GM23338 (cell line): ENCODE measurements around the gene STARD8. TPM values are rescaled to one million over a fixed set of nuclear protein-coding genes. Genes with fewer than 3 reads are reported as not detected.

ENCODE experiments used
- ATAC-seq: fragments of 200-7000 bp; cut with Tn5 transposase; 3 replicates; pipeline ENCODE4 v1.9.1; 2020
- DNase-seq: peaks from one replicate; pipeline ENCODE4 v3.0.0-alpha.2; 2015; ENCODE audit warnings: low spot score
- H2AFZ ChIP-seq: fragments of 200-600 bp; sonication (generic); 2 replicates; pipeline ENCODE4 v1.8.0; 2016; ENCODE audit warnings: antibody characterized with exemption, mild to moderate bottlenecking, moderate library complexity
- H3F3A ChIP-seq: fragments of 200-600 bp; sonication (generic); replicated peaks from 2 replicates; pipeline ENCODE4 v1.8.0; 2017; ENCODE audit warnings: antibody characterized with exemption, mixed run types, low read depth
- H3K27ac ChIP-seq: fragments of 200-600 bp; sonication (generic); 2 replicates; pipeline ENCODE4 v1.6.1; 2016; ENCODE audit warnings: low read depth
- H3K27me3 ChIP-seq: fragments of 200-600 bp; sonication (generic); 2 replicates; pipeline ENCODE4 v1.8.0; 2016; ENCODE audit warnings: mild to moderate bottlenecking, mixed run types, moderate library complexity; ENCODE audit not compliant: insufficient read depth
- H3K36me3 ChIP-seq: fragments of 200-600 bp; sonication (generic); 2 replicates; pipeline ENCODE4 v1.8.0; 2016; ENCODE audit warnings: mild to moderate bottlenecking; ENCODE audit not compliant: insufficient read depth
- H3K4me1 ChIP-seq: fragments of 200-600 bp; sonication (generic); 2 replicates; pipeline ENCODE4 v1.8.0; 2016; ENCODE audit warnings: mild to moderate bottlenecking, moderate library complexity; ENCODE audit not compliant: insufficient read depth
- H3K4me2 ChIP-seq: fragments of 200-600 bp; sonication (generic); 2 replicates; pipeline ENCODE4 v1.7.1; 2017; ENCODE audit warnings: mixed run types
- H3K4me3 ChIP-seq: fragments of 200-600 bp; sonication (generic); 2 replicates; pipeline ENCODE4 v1.6.1; 2016; ENCODE audit warnings: mixed run types
- H3K79me2 ChIP-seq: fragments of 200-600 bp; sonication (generic); replicated peaks from 2 replicates; pipeline ENCODE4 v1.8.0; 2017; ENCODE audit warnings: mild to moderate bottlenecking; ENCODE audit not compliant: insufficient read depth
- H3K9me2 ChIP-seq: fragments of 200-600 bp; sonication (generic); 2 replicates; pipeline ENCODE4 v1.8.0; 2017; ENCODE audit not compliant: insufficient read depth
- H4K20me1 ChIP-seq: fragments of 200-600 bp; sonication (generic); replicated peaks from 2 replicates; pipeline ENCODE4 v1.8.0; 2017; ENCODE audit warnings: mild to moderate bottlenecking; ENCODE audit not compliant: insufficient read depth
- H3K27ac Mint-ChIP-seq: 2 replicates; pipeline ENCODE4 v1.8.0; 2020; ENCODE audit warnings: inconsistent platforms, mild to moderate bottlenecking, moderate library complexity, mixed read lengths
- H3K27me3 Mint-ChIP-seq: 3 replicates; pipeline ENCODE4 v1.8.0; 2022; ENCODE audit warnings: low read depth, mild to moderate bottlenecking, moderate library complexity, mixed read lengths, inconsistent platforms; ENCODE audit not compliant: insufficient read depth, poor library complexity
- H3K36me3 Mint-ChIP-seq: 3 replicates; pipeline ENCODE4 v1.8.0; 2021; ENCODE audit warnings: low read depth, mild to moderate bottlenecking, inconsistent platforms, moderate library complexity, mixed read lengths
- H3K4me1 Mint-ChIP-seq: 3 replicates; pipeline ENCODE4 v1.8.0; 2020; ENCODE audit warnings: mild to moderate bottlenecking, inconsistent platforms, mixed read lengths
- H3K4me3 Mint-ChIP-seq: 3 replicates; pipeline ENCODE4 v1.8.0; 2021; ENCODE audit warnings: moderate library complexity, mild to moderate bottlenecking, inconsistent platforms, mixed read lengths
- H3K9me3 Mint-ChIP-seq: 3 replicates; pipeline ENCODE4 v1.8.0; 2020; ENCODE audit warnings: moderate library complexity, mild to moderate bottlenecking, inconsistent platforms, mixed read lengths
- CTCF ChIP-seq, 2 experiments: fragments of 200-600 bp in 1 of 2; sonication (generic) in 1 of 2; conservative IDR thresholded peaks; 2 replicates each; pipeline versions ENCODE4 v1.5.1 to v1.6.1; 2016 to 2017; ENCODE audit warnings: antibody characterized with exemption in 2 of 2, low read depth in 2 of 2, mild to moderate bottlenecking in 2 of 2, moderate library complexity in 1 of 2
- ETS1 ChIP-seq: IDR thresholded peaks from 2 replicates; pipeline ENCODE4 v1.6.1; 2016; ENCODE audit warnings: antibody characterized with exemption
- EZH2 ChIP-seq: fragments of 200-600 bp; sonication (generic); IDR thresholded peaks from one replicate; pipeline ENCODE4 v1.8.0; 2017; ENCODE audit warnings: antibody characterized with exemption, mild to moderate bottlenecking, low read depth; ENCODE audit not compliant: unreplicated experiment
- EZH2phosphoT487 ChIP-seq: fragments of 200-600 bp; sonication (generic); IDR thresholded peaks from one replicate; pipeline ENCODE4 v1.8.1; 2018; ENCODE audit warnings: antibody characterized with exemption; ENCODE audit not compliant: unreplicated experiment
- JUNB ChIP-seq: IDR thresholded peaks from one replicate; pipeline ENCODE4 v1.6.1; 2016; ENCODE audit warnings: antibody characterized with exemption; ENCODE audit not compliant: unreplicated experiment
- NANOG ChIP-seq: IDR thresholded peaks from 2 replicates; pipeline ENCODE4 v1.6.1; 2016; ENCODE audit warnings: antibody characterized with exemption, borderline replicate concordance
- REST ChIP-seq: IDR thresholded peaks from one replicate; pipeline ENCODE4 v1.6.1; 2018; ENCODE audit warnings: antibody characterized with exemption; ENCODE audit not compliant: unreplicated experiment
- ZNF331 ChIP-seq: fragments of 250-450 bp; sonication (Bioruptor Pico); IDR thresholded peaks from 2 replicates; pipeline ENCODE4 v1.5.0; 2020; ENCODE audit warnings: low read depth, mild to moderate bottlenecking, moderate library complexity
- ZNF462 ChIP-seq: fragments of 250-450 bp; sonication (Bioruptor Pico); IDR thresholded peaks from 2 replicates; pipeline ENCODE4 v1.5.0; 2020; ENCODE audit warnings: mild to moderate bottlenecking, moderate library complexity
- polyA plus RNA-seq: library from polyadenylated mRNA; unstranded; fragments of >200 nt; fragmentation: Nextera tagmentation; extraction: Ambion mirVana; gene quantifications from 2 replicates; pipeline ENCODE4 v1.2.1, GENCODE V29; 2016
- total RNA-seq: library from RNA; depleted of rRNA; stranded (reverse); fragments of >200 nt; shearing (Covaris generic); gene quantifications from 2 replicates; pipeline ENCODE4 v1.2.3, GENCODE V29; 2014

Gene STARD8
- total and polyA plus RNA-seq, 2 experiments from 2014 or later, result 0.74 to 5.6 TPM

- Histone ChIP-seq H3K36me3 (no peaks in the 10 kb centered on the region), H4K20me1 (no peaks in the 10 kb centered on the region), H2AFZ (no peak overlapping the region), H3K9me2 (no peaks in the 10 kb centered on the region), H3K4me1 (no peaks in the 10 kb centered on the region; the same call in 1 of the 2 replicates), H3F3A (no peaks in the 10 kb centered on the region), H3K4me2 (no peak overlapping the region), H3K79me2 (no peaks in the 10 kb centered on the region), H3K27me3 (no peaks in the 10 kb centered on the region), H3K4me3 (no peak overlapping the region), H3K27ac (no peak overlapping the region)
- no peak for ATAC-seq
- H3K4me3 Mint-ChIP-seq, result no peak overlapping the region
- H3K27me3 Mint-ChIP-seq, result peaks cover 8% of the 10 kb centered on the region
- H3K36me3 Mint-ChIP-seq, result no peaks in the 10 kb centered on the region
- peaks cover 12% of the 10 kb centered on the region for H3K4me1 Mint-ChIP-seq
- H3K27ac Mint-ChIP-seq, result no peak overlapping the region
- no peaks in the 10 kb centered on the region; the same call in 2 of the 3 replicates for H3K9me3 Mint-ChIP-seq
- DNase-seq, result no peak
- TF ChIP-seq ZNF331 (CRISPR knock-in tag) (no peak), ZNF462 (CRISPR knock-in tag) (no peak), ETS1 (no peak), EZH2phosphoT487 (no peak), EZH2 (no peak), JUNB (no peak), CTCF (conservative IDR thresholded peaks at IDR 0.05; ENCODE audit: low read depth in 2 of 2) (no peak), NANOG (no peak), REST (no peak)
Observed at GRCh38 chrX:68699960-68700746, 52.7 kb downstream of the STARD8 start.
